Measurements from ENCODE around the gene AFMID. TPM values are rescaled to one million over a fixed set of nuclear protein-coding genes. Genes with fewer than 3 reads are reported as not detected.

AFMID gene
- total RNA-seq, 1 experiment from 2014 or later: 30.8 TPM

GRCh38 chr17:78140169-78141051 lies 46.8 kb upstream of the AFMID start:
- intact Hi-C loops (cut with micrococcal nuclease; ENCODE audit: unreplicated experiment): no loop called here
- Mint-ChIP-seq H3K4me3 (ENCODE audit: low read depth, unreplicated experiment) (peak overlapping the region; percentile 37), H3K27ac (ENCODE audit: unreplicated experiment) (peak overlapping the region; percentile 30)

GRCh38 chr17:78141437-78142118 lies 45.6 kb upstream of the AFMID start:
- Mint-ChIP-seq H3K36me3 (ENCODE audit: insufficient read depth, unreplicated experiment) (peaks cover 51% of the 10 kb centered on the region), H3K4me3 (ENCODE audit: low read depth, unreplicated experiment) (no peak overlapping the region), H3K4me1 (ENCODE audit: low read depth, unreplicated experiment) (peaks cover 65% of the 10 kb centered on the region), H3K9me3 (ENCODE audit: low read depth, unreplicated experiment) (no peaks in the 10 kb centered on the region), H3K27ac (ENCODE audit: unreplicated experiment) (peak overlapping the region; percentile 50), H3K27me3 (ENCODE audit: unreplicated experiment) (no peaks in the 10 kb centered on the region)
- TF ChIP-seq CTCF (IDR thresholded peaks at IDR 0.05; ENCODE audit: unreplicated experiment): no peak
- DNase-seq: no peak
- CTCF ChIA-PET: interaction anchor here (0.7 to 1.4 kb wide), 6 partner anchors 10 to 312 kb away, joined by 3 to 16 read pairs (median 5); partner anchors contain the start of genes AFMID, BIRC5 and TK1
- no TSS peak for BruUV-seq (replicated peaks)
- intact Hi-C loops (cut with micrococcal nuclease; ENCODE audit: unreplicated experiment): no loop called here

More at GRCh38 chr17:78140169-78141051, 46.8 kb upstream of the AFMID start:
- Mint-ChIP-seq H3K9me3 (ENCODE audit: low read depth, unreplicated experiment) (no peaks in the 10 kb centered on the region), H3K4me1 (ENCODE audit: low read depth, unreplicated experiment) (peaks cover 73% of the 10 kb centered on the region), H3K36me3 (ENCODE audit: insufficient read depth, unreplicated experiment) (peaks cover 43% of the 10 kb centered on the region), H3K27me3 (ENCODE audit: unreplicated experiment) (no peaks in the 10 kb centered on the region)
- CTCF ChIA-PET: interaction anchor here (0.5 to 0.8 kb wide), 3 partner anchors 11 to 1919 kb away, joined by 3 to 7 read pairs (median 3); no protein-coding TSS in a partner anchor
- TF ChIP-seq CTCF (IDR thresholded peaks at IDR 0.05; ENCODE audit: unreplicated experiment): no peak
- BruUV-seq (replicated peaks): no TSS peak
- peak; percentile 83 for DNase-seq

GRCh38 chr17:78142119-78142861 lies 44.9 kb upstream of the AFMID start:
- intact Hi-C loops (cut with micrococcal nuclease; ENCODE audit: unreplicated experiment): no loop called here
- H3K4me3 Mint-ChIP-seq (ENCODE audit: low read depth, unreplicated experiment): no peak overlapping the region
- peaks cover 68% of the 10 kb centered on the region for H3K4me1 Mint-ChIP-seq (ENCODE audit: low read depth, unreplicated experiment)
- H3K27ac Mint-ChIP-seq (ENCODE audit: unreplicated experiment): peak overlapping the region; percentile 50
- no peaks in the 10 kb centered on the region for H3K27me3 Mint-ChIP-seq (ENCODE audit: unreplicated experiment)
- H3K36me3 Mint-ChIP-seq (ENCODE audit: insufficient read depth, unreplicated experiment): peaks cover 51% of the 10 kb centered on the region
- DNase-seq: peak; percentile 87
- no TSS peak for BruUV-seq (replicated peaks)
- TF ChIP-seq CTCF (IDR thresholded peaks at IDR 0.05; ENCODE audit: unreplicated experiment): no peak
- H3K9me3 Mint-ChIP-seq (ENCODE audit: low read depth, unreplicated experiment): no peaks in the 10 kb centered on the region
- CTCF ChIA-PET: interaction anchor here (0.7 to 1.4 kb wide), 6 partner anchors 9 to 311 kb away, joined by 3 to 16 read pairs (median 5); partner anchors contain the start of genes AFMID, BIRC5 and TK1

All from Calu3 (cell line).